Effector CD4-positive, alpha-beta T cell (primary cell): ENCODE data around the gene CLOCK.

Experiments used
- DNase-seq: peaks from one replicate; pipeline ENCODE4 v3.0.0-alpha.2; 2020

The CLOCK gene

GRCh38 chr4:55378617-55379467 lies 167.9 kb downstream of the CLOCK start:
- no peak for DNase-seq
